ENCODE results near the gene PTPRE. TPM values are rescaled to one million over a fixed set of nuclear protein-coding genes. Genes with fewer than 3 reads are reported as not detected.

Gene PTPRE
- total RNA-seq, 1 donor = 0.09 TPM

DNA sequence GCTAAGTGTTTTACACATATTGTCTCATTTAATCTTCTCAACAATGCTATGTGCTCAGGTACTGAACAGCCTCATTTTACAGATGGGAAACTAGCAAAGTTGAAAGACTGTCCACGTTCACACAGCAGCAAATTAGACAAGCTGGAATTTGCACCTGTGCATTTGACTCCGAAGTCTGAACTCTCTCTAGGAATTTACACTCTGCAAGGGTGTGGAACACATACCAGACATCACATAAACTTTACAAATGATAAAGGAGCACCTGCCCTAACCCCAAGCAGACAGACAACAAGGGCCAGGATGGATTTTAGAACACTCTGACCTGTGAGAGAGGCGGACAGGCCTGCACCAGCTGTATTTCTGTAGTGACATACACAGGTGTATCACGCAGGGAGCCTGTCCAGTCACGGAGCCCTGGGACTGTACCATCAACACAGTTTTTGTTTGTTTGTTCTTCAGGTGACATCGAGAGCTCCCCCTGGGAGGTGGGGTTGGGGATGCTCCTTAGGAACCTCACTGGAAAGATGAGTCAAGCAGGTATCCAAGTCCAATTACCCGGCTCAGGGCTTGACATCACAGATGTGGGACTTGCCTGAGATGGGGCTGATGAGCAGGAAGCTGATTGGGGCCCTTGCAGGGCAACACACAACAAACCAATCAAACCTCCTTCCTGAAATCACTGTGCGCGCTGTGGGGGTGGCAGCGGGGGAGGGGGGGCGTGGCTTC lies 188.3 kb downstream of the PTPRE start:
- H3K4me3 ChIP-seq (ENCODE audit: low read depth, low read length) = no peak overlapping the region
- TF ChIP-seq, protein P1, sequence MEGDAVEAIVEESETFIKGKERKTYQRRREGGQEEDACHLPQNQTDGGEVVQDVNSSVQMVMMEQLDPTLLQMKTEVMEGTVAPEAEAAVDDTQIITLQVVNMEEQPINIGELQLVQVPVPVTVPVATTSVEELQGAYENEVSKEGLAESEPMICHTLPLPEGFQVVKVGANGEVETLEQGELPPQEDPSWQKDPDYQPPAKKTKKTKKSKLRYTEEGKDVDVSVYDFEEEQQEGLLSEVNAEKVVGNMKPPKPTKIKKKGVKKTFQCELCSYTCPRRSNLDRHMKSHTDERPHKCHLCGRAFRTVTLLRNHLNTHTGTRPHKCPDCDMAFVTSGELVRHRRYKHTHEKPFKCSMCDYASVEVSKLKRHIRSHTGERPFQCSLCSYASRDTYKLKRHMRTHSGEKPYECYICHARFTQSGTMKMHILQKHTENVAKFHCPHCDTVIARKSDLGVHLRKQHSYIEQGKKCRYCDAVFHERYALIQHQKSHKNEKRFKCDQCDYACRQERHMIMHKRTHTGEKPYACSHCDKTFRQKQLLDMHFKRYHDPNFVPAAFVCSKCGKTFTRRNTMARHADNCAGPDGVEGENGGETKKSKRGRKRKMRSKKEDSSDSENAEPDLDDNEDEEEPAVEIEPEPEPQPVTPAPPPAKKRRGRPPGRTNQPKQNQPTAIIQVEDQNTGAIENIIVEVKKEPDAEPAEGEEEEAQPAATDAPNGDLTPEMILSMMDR (IDR thresholded peaks at IDR 0.05; ENCODE audit: insufficient read depth, low read length) = no peak
- DNase-seq (ENCODE audit: low read depth) = no peak

DNA sequence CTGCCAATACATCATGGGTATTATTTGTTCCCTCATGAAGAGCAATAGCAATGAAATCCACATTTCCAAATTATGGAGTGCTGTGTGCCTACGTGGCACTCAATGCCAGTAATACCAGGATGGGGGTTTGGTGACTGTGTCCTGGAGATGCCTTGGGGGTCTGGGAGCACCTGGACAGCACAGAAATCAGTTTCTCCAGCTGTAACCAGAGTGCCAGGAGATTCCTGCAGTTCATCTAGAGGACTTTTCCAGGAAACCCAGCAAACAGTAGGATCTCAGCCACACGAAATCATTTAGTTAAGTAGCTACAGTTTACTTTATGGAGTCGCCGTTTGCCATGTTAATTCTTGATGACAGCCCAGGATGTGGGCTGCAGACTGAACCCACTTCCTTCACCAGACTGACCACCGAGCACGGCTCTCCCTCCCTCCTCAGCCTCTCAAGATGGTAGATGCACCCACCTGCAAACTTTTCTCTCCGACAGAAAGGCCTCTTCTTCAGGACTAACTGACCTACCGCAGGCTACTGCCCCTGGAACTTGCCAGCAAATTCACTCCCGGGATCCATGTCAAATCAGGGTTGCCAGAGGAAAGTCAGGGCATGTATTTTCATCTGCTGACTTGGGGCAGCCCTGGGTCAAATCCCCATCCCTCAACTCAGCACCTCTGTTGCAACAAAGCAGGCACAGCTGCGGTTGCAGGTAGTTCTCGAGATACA lies 189.0 kb downstream of the PTPRE start:
- H3K4me3 ChIP-seq (ENCODE audit: low read depth, low read length) = no peak overlapping the region
- DNase-seq (ENCODE audit: low read depth) = no peak
- TF ChIP-seq, protein P1 (IDR thresholded peaks at IDR 0.05; ENCODE audit: insufficient read depth, low read length) = no peak

DNA sequence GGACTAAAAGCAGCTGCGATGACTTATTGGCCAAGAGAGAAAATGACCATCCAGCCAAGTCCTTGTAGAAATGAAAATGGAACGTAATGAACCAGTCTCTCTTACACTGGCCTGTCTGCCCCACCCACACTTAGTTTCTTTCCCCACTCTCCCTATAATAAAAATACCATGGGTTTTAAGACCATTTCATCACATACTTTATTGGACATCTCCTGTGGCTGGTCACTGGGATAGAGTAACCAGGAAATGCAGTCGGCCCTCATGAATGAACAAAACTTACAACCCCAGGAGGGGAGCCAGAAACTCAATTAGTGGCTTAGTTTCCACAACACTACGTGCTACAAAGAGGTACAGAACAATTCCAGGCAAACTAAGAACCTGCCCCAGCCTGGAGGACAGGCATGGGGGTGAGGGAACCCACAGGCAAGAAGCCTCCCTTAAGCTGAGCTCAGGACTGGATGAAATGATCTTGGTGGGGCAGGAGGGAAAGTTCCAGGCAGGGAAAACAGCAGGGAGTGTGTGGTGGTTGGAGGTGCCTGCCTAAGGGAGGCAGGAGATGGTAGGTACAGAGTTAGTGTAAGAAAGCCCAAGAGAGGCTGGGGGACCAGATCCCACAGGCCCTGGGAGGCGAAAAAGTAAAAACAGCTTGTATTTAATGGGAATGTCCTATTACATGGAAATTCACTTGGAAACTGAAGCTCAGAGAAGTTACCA lies 189.7 kb downstream of the PTPRE start:
- no peak overlapping the region for H3K4me3 ChIP-seq (ENCODE audit: low read depth, low read length)
- TF ChIP-seq, protein P1 (IDR thresholded peaks at IDR 0.05; ENCODE audit: insufficient read depth, low read length) = no peak
- peak; percentile 15 for DNase-seq (ENCODE audit: low read depth)

DNA sequence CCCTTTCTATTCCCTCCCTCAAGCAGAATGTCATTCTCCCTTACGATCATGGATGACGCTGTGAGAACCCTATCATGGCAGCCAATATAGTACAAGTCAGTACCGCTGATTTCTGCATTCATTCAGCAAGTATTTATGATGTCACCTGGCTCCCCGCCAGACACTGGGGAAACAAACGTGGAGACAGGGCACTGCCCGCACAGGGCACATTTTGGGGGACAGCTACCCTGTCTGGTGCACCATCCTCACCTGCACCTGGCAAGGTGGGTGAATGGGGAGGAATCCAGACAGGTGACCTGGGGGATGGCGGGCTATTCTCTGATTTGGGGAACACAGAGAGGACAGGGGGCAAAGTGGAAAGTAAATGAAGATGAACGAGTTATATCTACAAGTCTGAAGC lies 190.9 kb downstream of the PTPRE start:
- DNase-seq (ENCODE audit: low read depth) = no peak
- TF ChIP-seq, protein P1 (IDR thresholded peaks at IDR 0.05; ENCODE audit: insufficient read depth, low read length) = no peak
- no peak overlapping the region for H3K4me3 ChIP-seq (ENCODE audit: low read depth, low read length)

DNA sequence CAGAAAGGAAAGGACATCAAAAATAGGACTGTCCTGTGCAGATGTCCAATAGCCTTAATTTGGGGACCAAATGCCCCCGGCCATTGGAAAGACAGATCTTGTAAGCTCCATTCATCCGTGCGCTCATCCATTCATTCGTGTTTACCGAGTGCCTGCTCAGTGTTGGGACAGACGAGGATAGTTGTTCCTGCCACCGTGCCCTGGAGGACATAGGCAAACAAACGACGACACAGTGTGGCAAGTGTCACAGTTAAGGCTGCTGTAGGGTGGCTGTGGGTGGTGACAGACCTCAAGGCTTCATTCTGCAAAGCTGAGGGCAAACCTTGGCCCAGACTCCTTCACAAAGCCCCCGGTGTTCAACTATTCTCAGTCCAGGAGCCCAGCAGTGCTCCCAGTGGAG lies 191.7 kb downstream of the PTPRE start:
- DNase-seq (ENCODE audit: low read depth) = no peak
- no peak overlapping the region for H3K4me3 ChIP-seq (ENCODE audit: low read depth, low read length)
- TF ChIP-seq, protein P1 (IDR thresholded peaks at IDR 0.05; ENCODE audit: insufficient read depth, low read length) = no peak

DNA sequence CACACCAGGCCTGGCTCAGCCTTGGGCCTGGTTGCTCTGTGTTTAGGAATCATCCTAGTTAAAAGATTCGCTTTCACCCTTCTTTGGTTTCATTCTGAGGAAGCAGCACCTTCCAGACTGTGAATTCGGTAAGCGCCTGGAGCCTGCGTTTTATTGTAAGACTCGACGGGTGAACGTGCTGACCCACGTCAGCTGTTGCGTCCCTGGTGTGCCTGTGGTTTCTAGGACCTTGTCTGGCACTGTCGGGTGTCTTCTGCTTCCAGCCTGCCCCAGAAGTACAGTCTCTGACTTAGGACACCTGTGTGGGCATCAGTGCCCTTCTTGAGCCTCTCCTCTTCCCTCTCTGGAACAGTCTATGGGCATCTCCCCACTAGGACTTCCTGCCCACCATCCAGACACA lies 193.0 kb downstream of the PTPRE start:
- no peak overlapping the region for H3K4me3 ChIP-seq (ENCODE audit: low read depth, low read length)
- DNase-seq (ENCODE audit: low read depth) = no peak
- TF ChIP-seq, protein P1 (IDR thresholded peaks at IDR 0.05; ENCODE audit: insufficient read depth, low read length) = no peak

All from fibroblast of the aortic adventitia (primary cell).